ENCODE data around the gene MAGEA4.

The MAGEA4 gene

GRCh38 chrX:151899622-151900021 lies 13.1 kb upstream of the MAGEA4 start:
- no peak for TF ChIP-seq CTCF (IDR thresholded peaks at IDR 0.05; ENCODE audit: low read depth, low read length, poor library complexity, severe bottlenecking)
- TF ChIP-seq EZH2phosphoT487 (IDR thresholded peaks at IDR 0.05; ENCODE audit: borderline replicate concordance, low read length), result no peak
- H3K4me3 ChIP-seq (ENCODE audit: low read length), result no peak overlapping the region
- no peak overlapping the region for H3K4me2 ChIP-seq (ENCODE audit: low read length)
- H3K9me3 ChIP-seq (ENCODE audit: control insufficient read depth, insufficient read depth, low read length), result no peaks in the 10 kb centered on the region
- H4K20me1 ChIP-seq (ENCODE audit: control insufficient read depth, insufficient read depth, low read depth, low read length), result no peaks in the 10 kb centered on the region
- H3K36me3 ChIP-seq (ENCODE audit: control insufficient read depth, low read length), result no peaks in the 10 kb centered on the region
- H3K27ac ChIP-seq (ENCODE audit: low read depth, low read length), result no peak overlapping the region
- H3F3A ChIP-seq (ENCODE audit: control insufficient read depth, insufficient read depth), result no peaks in the 10 kb centered on the region
- H3K79me2 ChIP-seq (ENCODE audit: control insufficient read depth, low read length), result no peaks in the 10 kb centered on the region
- no peaks in the 10 kb centered on the region for H3K4me1 ChIP-seq (ENCODE audit: control insufficient read depth, low read length)
- no peaks in the 10 kb centered on the region for H3K9me2 ChIP-seq (replicated peaks; ENCODE audit: control insufficient read depth, low read length)
- no peaks in the 10 kb centered on the region for H3K27me3 ChIP-seq (ENCODE audit: control insufficient read depth, low read length)

- H3F3A ChIP-seq (ENCODE audit: control insufficient read depth, insufficient read depth), result no peaks in the 10 kb centered on the region
- no peaks in the 10 kb centered on the region for H3K27me3 ChIP-seq (ENCODE audit: control insufficient read depth, low read length)
- no peak overlapping the region for H3K4me2 ChIP-seq (ENCODE audit: low read length)
- TF ChIP-seq EZH2phosphoT487 (IDR thresholded peaks at IDR 0.05; ENCODE audit: borderline replicate concordance, low read length), result no peak
- TF ChIP-seq CTCF (IDR thresholded peaks at IDR 0.05; ENCODE audit: low read depth, low read length, poor library complexity, severe bottlenecking), result no peak
- H3K27ac ChIP-seq (ENCODE audit: low read depth, low read length), result no peak overlapping the region
- no peaks in the 10 kb centered on the region for H4K20me1 ChIP-seq (ENCODE audit: control insufficient read depth, insufficient read depth, low read depth, low read length)
- H3K9me2 ChIP-seq (replicated peaks; ENCODE audit: control insufficient read depth, low read length), result no peaks in the 10 kb centered on the region
- no peaks in the 10 kb centered on the region for H3K4me1 ChIP-seq (ENCODE audit: control insufficient read depth, low read length)
- H3K36me3 ChIP-seq (ENCODE audit: control insufficient read depth, low read length), result no peaks in the 10 kb centered on the region
- H3K9me3 ChIP-seq (ENCODE audit: control insufficient read depth, insufficient read depth, low read length), result no peaks in the 10 kb centered on the region
- no peak overlapping the region for H3K4me3 ChIP-seq (ENCODE audit: low read length)
- no peaks in the 10 kb centered on the region for H3K79me2 ChIP-seq (ENCODE audit: control insufficient read depth, low read length)
Measured at GRCh38 chrX:151901826-151902225, 10.9 kb upstream of the MAGEA4 start.

GRCh38 chrX:151902813-151903591 lies 9.7 kb upstream of the MAGEA4 start:
- Histone ChIP-seq H3K4me3 (ENCODE audit: low read length) (no peak overlapping the region), H3K4me1 (ENCODE audit: control insufficient read depth, low read length) (no peaks in the 10 kb centered on the region), H3K9me2 (replicated peaks; ENCODE audit: control insufficient read depth, low read length) (no peaks in the 10 kb centered on the region), H3K27me3 (ENCODE audit: control insufficient read depth, low read length) (no peaks in the 10 kb centered on the region), H3K36me3 (ENCODE audit: control insufficient read depth, low read length) (no peaks in the 10 kb centered on the region), H4K20me1 (ENCODE audit: control insufficient read depth, insufficient read depth, low read depth, low read length) (no peaks in the 10 kb centered on the region), H3K27ac (ENCODE audit: low read depth, low read length) (no peak overlapping the region), H3K79me2 (ENCODE audit: control insufficient read depth, low read length) (no peaks in the 10 kb centered on the region), H3K4me2 (ENCODE audit: low read length) (no peak overlapping the region), H3K9me3 (ENCODE audit: control insufficient read depth, insufficient read depth, low read length) (no peaks in the 10 kb centered on the region), H3F3A (ENCODE audit: control insufficient read depth, insufficient read depth) (no peaks in the 10 kb centered on the region)
- TF ChIP-seq EZH2phosphoT487 (IDR thresholded peaks at IDR 0.05; ENCODE audit: borderline replicate concordance, low read length), result no peak
- no peak for TF ChIP-seq CTCF (IDR thresholded peaks at IDR 0.05; ENCODE audit: low read depth, low read length, poor library complexity, severe bottlenecking)
